Hepatocyte (in vitro differentiated cells): Measurements from ENCODE around the gene OR2A2. TPM values are rescaled to one million over a fixed set of nuclear protein-coding genes. Genes with fewer than 3 reads are reported as not detected.

Source experiments
- DNase-seq: peaks from one replicate; pipeline ENCODE4 v3.0.0-alpha.2; 2016; ENCODE audit warnings: low spot score
- H2AFZ ChIP-seq: fragments of 200-600 bp; sonication (generic); 2 replicates; pipeline ENCODE4 v1.6.0; 2016; ENCODE audit warnings: antibody characterized with exemption, mild to moderate bottlenecking
- H3K27ac ChIP-seq: fragments of 200-600 bp; sonication (generic); 2 replicates; pipeline ENCODE4 v1.5.1; 2016; ENCODE audit warnings: mild to moderate bottlenecking
- H3K27me3 ChIP-seq: fragments of 200-600 bp; sonication (generic); 2 replicates; pipeline ENCODE4 v1.6.1; 2016
- H3K36me3 ChIP-seq: fragments of 200-600 bp; sonication (generic); replicated peaks from 2 replicates; pipeline ENCODE4 v1.5.1; 2016; ENCODE audit warnings: low read depth; ENCODE audit not compliant: insufficient read depth
- H3K4me1 ChIP-seq: fragments of 200-600 bp; sonication (generic); 2 replicates; pipeline ENCODE4 v1.5.1; 2016; ENCODE audit warnings: mild to moderate bottlenecking, moderate library complexity; ENCODE audit not compliant: insufficient read depth
- H3K4me2 ChIP-seq: fragments of 200-600 bp; sonication (generic); 2 replicates; pipeline ENCODE4 v1.6.0; 2016
- H3K4me3 ChIP-seq: fragments of 200-600 bp; sonication (generic); 2 replicates; pipeline ENCODE4 v1.5.1; 2016; ENCODE audit warnings: mild to moderate bottlenecking
- H3K79me2 ChIP-seq: fragments of 200-600 bp; sonication (generic); 2 replicates; pipeline ENCODE4 v1.6.0; 2017; ENCODE audit warnings: mild to moderate bottlenecking
- H3K9me2 ChIP-seq: fragments of 200-600 bp; sonication (generic); replicated peaks from 2 replicates; pipeline ENCODE4 v1.6.0; 2017; ENCODE audit warnings: mild to moderate bottlenecking; ENCODE audit not compliant: insufficient read depth
- H3K9me3 ChIP-seq: fragments of 200-600 bp; sonication (generic); 2 replicates; pipeline ENCODE4 v1.5.1; 2016; ENCODE audit warnings: low read depth, mild to moderate bottlenecking
- H4K20me1 ChIP-seq: fragments of 200-600 bp; sonication (generic); 2 replicates; pipeline ENCODE4 v1.6.0; 2016; ENCODE audit warnings: mild to moderate bottlenecking; ENCODE audit not compliant: insufficient read depth, poor library complexity, severe bottlenecking
- EZH2 ChIP-seq: fragments of 200-600 bp; sonication (generic); IDR thresholded peaks from 2 replicates; pipeline ENCODE4 v1.6.1; 2016; ENCODE audit warnings: antibody characterized with exemption, mild to moderate bottlenecking, borderline replicate concordance
- EZH2phosphoT487 ChIP-seq: fragments of 200-600 bp; sonication (generic); IDR thresholded peaks from one replicate; pipeline ENCODE4 v1.6.1; 2018; ENCODE audit warnings: antibody characterized with exemption, mild to moderate bottlenecking, low read depth, moderate library complexity; ENCODE audit not compliant: unreplicated experiment, severe bottlenecking
- WGBS: methylation state at CpG from one replicate; pipeline ENCODE4 v1.1.6; 2016; ENCODE audit warnings: low lambda C conversion rate; ENCODE audit errors: missing lambda C conversion rate; 5-methylcytosine and 5-hydroxymethylcytosine counted together
- polyA plus RNA-seq: library from polyadenylated mRNA; unstranded; fragments of >200 nt; fragmentation: Nextera tagmentation; extraction: Ambion mirVana; gene quantifications from 2 replicates; pipeline ENCODE4 v1.2.1, GENCODE V29; 2016
- total RNA-seq: library from RNA; depleted of rRNA; stranded (reverse); fragments of >200 nt; gene quantifications from 2 replicates; pipeline ENCODE4 v1.2.3, GENCODE V29; 2014
- TF ChIP-seq, protein P1 (sequence below): fragments of 200-600 bp; sonication (generic); IDR thresholded peaks from 2 replicates; pipeline ENCODE4 v1.5.1; 2016; ENCODE audit warnings: antibody characterized with exemption, mild to moderate bottlenecking; ENCODE audit not compliant: poor library complexity

Gene OR2A2
- total and polyA plus RNA-seq, 2 experiments from 2014 or later: not detected

DNA sequence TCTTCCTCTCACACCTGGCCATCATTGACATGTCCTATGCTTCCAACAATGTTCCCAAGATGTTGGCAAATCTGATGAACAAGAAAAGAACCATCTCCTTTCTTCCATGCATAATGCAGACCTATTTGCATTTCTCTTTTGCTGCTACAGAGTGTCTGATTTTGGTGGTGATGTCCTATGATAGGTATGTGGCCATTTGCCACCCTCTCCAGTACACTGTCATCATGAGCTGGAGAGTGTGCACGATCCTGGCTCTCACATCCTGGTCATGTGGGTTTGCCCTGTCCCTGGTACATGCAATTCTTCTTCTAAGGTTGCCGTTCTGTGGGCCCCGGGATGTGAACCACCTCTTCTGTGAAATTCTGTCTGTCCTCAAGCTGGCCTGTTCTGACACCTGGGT lies 32.8 kb downstream of the OR2A2 start:
- H4K20me1 ChIP-seq: no peaks in the 10 kb centered on the region
- H2AFZ ChIP-seq: no peak overlapping the region
- no peaks in the 10 kb centered on the region for H3K9me3 ChIP-seq
- H3K79me2 ChIP-seq: no peaks in the 10 kb centered on the region
- no peaks in the 10 kb centered on the region for H3K27me3 ChIP-seq
- H3K27ac ChIP-seq: no peak overlapping the region
- H3K9me2 ChIP-seq: no peaks in the 10 kb centered on the region
- no peak overlapping the region for H3K4me3 ChIP-seq
- TF ChIP-seq, protein P1, sequence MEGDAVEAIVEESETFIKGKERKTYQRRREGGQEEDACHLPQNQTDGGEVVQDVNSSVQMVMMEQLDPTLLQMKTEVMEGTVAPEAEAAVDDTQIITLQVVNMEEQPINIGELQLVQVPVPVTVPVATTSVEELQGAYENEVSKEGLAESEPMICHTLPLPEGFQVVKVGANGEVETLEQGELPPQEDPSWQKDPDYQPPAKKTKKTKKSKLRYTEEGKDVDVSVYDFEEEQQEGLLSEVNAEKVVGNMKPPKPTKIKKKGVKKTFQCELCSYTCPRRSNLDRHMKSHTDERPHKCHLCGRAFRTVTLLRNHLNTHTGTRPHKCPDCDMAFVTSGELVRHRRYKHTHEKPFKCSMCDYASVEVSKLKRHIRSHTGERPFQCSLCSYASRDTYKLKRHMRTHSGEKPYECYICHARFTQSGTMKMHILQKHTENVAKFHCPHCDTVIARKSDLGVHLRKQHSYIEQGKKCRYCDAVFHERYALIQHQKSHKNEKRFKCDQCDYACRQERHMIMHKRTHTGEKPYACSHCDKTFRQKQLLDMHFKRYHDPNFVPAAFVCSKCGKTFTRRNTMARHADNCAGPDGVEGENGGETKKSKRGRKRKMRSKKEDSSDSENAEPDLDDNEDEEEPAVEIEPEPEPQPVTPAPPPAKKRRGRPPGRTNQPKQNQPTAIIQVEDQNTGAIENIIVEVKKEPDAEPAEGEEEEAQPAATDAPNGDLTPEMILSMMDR: no peak
- TF ChIP-seq EZH2phosphoT487 (no peak), EZH2 (no peak)
- no peaks in the 10 kb centered on the region for H3K36me3 ChIP-seq
- no peak overlapping the region for H3K4me2 ChIP-seq
- WGBS: 91% methylated on average over 3 of the region's 3 CpGs
- H3K4me1 ChIP-seq: no peaks in the 10 kb centered on the region
- no peak for DNase-seq

DNA sequence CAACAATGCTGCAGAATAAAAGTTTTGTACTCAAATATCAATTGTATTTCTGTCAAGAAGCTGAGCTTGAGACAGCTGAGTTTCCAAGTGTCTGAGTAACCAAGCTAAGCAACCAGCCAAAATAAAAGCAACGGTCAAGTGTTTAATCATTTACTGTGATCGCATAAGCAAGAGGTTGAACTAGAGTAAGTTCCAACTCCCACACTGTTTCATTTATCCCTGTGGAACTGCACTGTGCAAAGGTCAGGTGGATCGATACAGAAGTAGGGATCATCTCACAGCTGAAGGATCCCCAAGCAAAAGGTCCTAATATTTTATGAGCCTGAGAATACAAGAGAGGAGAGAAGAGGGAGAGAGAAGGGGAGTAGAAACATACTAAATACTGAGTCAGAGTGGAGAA lies 35.0 kb downstream of the OR2A2 start:
- H3K36me3 ChIP-seq: no peaks in the 10 kb centered on the region

DNA sequence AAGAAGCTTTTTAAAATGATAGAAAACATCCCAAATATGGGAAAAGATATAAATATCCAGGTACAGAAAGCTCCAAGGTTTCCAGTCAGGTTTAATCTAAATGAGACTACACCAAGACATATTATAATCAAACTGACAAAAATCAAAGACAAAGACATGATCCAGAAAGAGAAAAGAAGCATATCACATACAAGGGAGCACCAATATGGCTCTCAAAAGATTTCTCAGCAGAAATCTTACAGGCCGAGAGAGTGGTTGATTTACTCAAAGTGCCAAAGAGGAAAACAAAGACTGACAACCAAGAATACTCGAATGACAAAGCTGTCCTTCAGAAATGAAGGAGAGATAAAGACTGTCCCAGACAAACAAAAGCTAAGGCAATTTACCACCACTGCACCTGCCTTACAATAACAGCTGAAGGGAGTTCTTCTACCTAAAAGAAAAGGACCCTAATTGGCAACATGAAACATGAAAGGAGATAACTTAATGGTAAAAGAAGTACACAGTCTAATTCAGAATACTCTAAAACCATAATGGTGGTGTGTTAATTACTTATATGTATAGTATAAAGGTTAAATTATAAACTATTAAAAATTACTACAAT lies 38.9 kb downstream of the OR2A2 start:
- no peaks in the 10 kb centered on the region for H3K9me2 ChIP-seq
- no peaks in the 10 kb centered on the region for H3K27me3 ChIP-seq
- no peaks in the 10 kb centered on the region for H3K79me2 ChIP-seq
- no peaks in the 10 kb centered on the region for H4K20me1 ChIP-seq
- no peak overlapping the region for H3K4me3 ChIP-seq
- WGBS: 85% methylated on average over 2 of the region's 2 CpGs
- H3K4me2 ChIP-seq: no peak overlapping the region
- DNase-seq: no peak
- no peaks in the 10 kb centered on the region for H3K9me3 ChIP-seq
- no peaks in the 10 kb centered on the region for H3K4me1 ChIP-seq
- H2AFZ ChIP-seq: no peak overlapping the region
- H3K27ac ChIP-seq: no peak overlapping the region
- no peaks in the 10 kb centered on the region for H3K36me3 ChIP-seq
- TF ChIP-seq EZH2phosphoT487 (no peak), EZH2 (no peak)
- TF ChIP-seq, protein P1: no peak

More for the DNA sequence above, 35.0 kb downstream of the OR2A2 start:
- DNase-seq: no peak
- Histone ChIP-seq H3K79me2 (no peaks in the 10 kb centered on the region), H3K9me3 (no peaks in the 10 kb centered on the region), H3K4me1 (no peaks in the 10 kb centered on the region), H3K27me3 (no peaks in the 10 kb centered on the region), H3K27ac (no peak overlapping the region), H2AFZ (no peak overlapping the region), H3K4me2 (no peak overlapping the region), H4K20me1 (no peaks in the 10 kb centered on the region), H3K9me2 (no peaks in the 10 kb centered on the region), H3K4me3 (no peak overlapping the region)
- 96% methylated on average over 3 of the region's 3 CpGs for WGBS
- TF ChIP-seq, protein P1: no peak
- TF ChIP-seq EZH2phosphoT487 (no peak), EZH2 (no peak)
